ENCODE data around the gene ADAM12.

ADAM12 gene

DNA sequence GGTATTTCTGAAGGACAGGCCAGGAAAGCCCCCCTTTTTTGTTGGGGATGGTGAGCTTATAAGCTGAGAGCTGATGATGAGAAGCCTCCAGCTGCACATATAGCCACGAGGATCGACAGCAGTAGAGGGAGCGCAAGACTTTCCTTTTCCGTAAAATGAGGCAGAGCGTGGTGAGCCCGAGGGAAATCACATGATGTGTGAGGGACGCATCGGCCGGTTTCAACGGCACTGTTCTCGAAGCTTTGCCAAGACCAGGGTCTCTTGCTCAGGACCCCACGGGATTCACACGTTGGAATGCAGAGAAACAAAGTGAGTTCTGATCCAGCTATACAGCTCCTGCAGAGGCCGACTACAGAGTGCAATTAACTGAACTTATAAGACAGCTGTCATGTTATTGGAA is 55.7 kb downstream of the ADAM12 start:
- no peak overlapping the region for H2BK120ac ChIP-seq (ENCODE audit: insufficient read depth, low read length, poor library complexity)
- DNase-seq: no peak
- no peak overlapping the region for H2BK5ac ChIP-seq (ENCODE audit: low read depth, low read length, poor library complexity)
- H2AK5ac ChIP-seq (ENCODE audit: low read length): no peak overlapping the region
- no peak overlapping the region for H3K9ac ChIP-seq (ENCODE audit: low read length)
- no peaks in the 10 kb centered on the region for H3K36me3 ChIP-seq (ENCODE audit: control insufficient read depth in 1 of 2, insufficient read depth in 2 of 2, low read length in 2 of 2)
- H3K23ac ChIP-seq (ENCODE audit: low read length): no peak overlapping the region
- no peak overlapping the region for H3K4me2 ChIP-seq (ENCODE audit: low read length)
- no CpG with 5 or more reads among the region's 14 CpGs for WGBS (ENCODE audit: extremely low coverage, insufficient coverage, insufficient read length)
- no peak overlapping the region for H4K12ac ChIP-seq (ENCODE audit: low read depth, low read length)
- H2BK12ac ChIP-seq (ENCODE audit: low read length): no peak overlapping the region
- H4K8ac ChIP-seq (ENCODE audit: low read depth, low read length): no peak overlapping the region
- no peaks in the 10 kb centered on the region for H3K9me3 ChIP-seq (ENCODE audit: insufficient read depth, low read depth, low read length)
- H3K4me1 ChIP-seq (ENCODE audit: control insufficient read depth in 1 of 2, insufficient read depth in 2 of 2, low read length in 2 of 2): no peaks in the 10 kb centered on the region
- H3K18ac ChIP-seq (ENCODE audit: low read length): no peak overlapping the region
- no peak overlapping the region for H3K4ac ChIP-seq (ENCODE audit: low read depth, low read length)
- no peak overlapping the region for H2AFZ ChIP-seq (ENCODE audit: insufficient read depth, low read length, poor library complexity)
- H3K27me3 ChIP-seq (ENCODE audit: insufficient read depth, low read length): no peaks in the 10 kb centered on the region
- no peak overlapping the region for H3K27ac ChIP-seq (ENCODE audit: low read depth, low read length)
- no peaks in the 10 kb centered on the region for H3K79me2 ChIP-seq (ENCODE audit: control insufficient read depth, insufficient read depth, low read length, poor library complexity)
- H3K4me3 ChIP-seq (ENCODE audit: low read depth, low read length): no peak overlapping the region
- no peaks in the 10 kb centered on the region for H3K79me1 ChIP-seq (ENCODE audit: low read length)
- H3K14ac ChIP-seq (ENCODE audit: low read length): no peak overlapping the region
- H4K91ac ChIP-seq (ENCODE audit: low read depth, low read length): no peak overlapping the region

DNA sequence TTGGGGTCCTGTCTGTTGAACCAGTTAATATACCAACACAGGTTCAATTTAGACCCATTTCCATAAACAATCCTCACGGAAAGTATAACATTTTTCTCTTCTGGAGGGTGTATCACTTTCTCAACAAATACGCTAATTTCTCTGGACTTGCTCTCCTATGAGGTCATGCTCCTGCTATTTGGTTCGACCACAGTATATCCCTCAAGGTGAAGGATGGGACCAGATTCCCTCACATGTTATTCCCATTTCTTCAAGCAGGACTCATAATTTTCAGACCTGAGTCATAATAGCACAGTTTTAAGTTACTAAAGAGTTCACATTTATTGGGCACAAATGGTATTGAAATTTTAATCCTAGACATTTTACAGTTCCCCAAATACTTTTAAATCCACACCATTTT is 57.2 kb downstream of the ADAM12 start:
- no peak overlapping the region for H3K4me3 ChIP-seq (ENCODE audit: low read depth, low read length)
- no peak overlapping the region for H2AK5ac ChIP-seq (ENCODE audit: low read length)
- no peaks in the 10 kb centered on the region for H3K79me1 ChIP-seq (ENCODE audit: low read length)
- H3K9me3 ChIP-seq (ENCODE audit: insufficient read depth, low read depth, low read length): peaks cover 3% of the 10 kb centered on the region
- H2AFZ ChIP-seq (ENCODE audit: insufficient read depth, low read length, poor library complexity): no peak overlapping the region
- H3K36me3 ChIP-seq (ENCODE audit: control insufficient read depth in 1 of 2, insufficient read depth in 2 of 2, low read length in 2 of 2): no peaks in the 10 kb centered on the region
- H3K18ac ChIP-seq (ENCODE audit: low read length): no peak overlapping the region
- H4K8ac ChIP-seq (ENCODE audit: low read depth, low read length): no peak overlapping the region
- DNase-seq: peak in 1 of 2 donors; percentile 60
- no peak overlapping the region for H2BK120ac ChIP-seq (ENCODE audit: insufficient read depth, low read length, poor library complexity)
- H3K4ac ChIP-seq (ENCODE audit: low read depth, low read length): no peak overlapping the region
- no peak overlapping the region for H2BK12ac ChIP-seq (ENCODE audit: low read length)
- no peak overlapping the region for H3K4me2 ChIP-seq (ENCODE audit: low read length)
- no peak overlapping the region for H3K9ac ChIP-seq (ENCODE audit: low read length)
- WGBS (ENCODE audit: extremely low coverage, insufficient coverage, insufficient read length): no CpG with 5 or more reads among the region's 3 CpGs
- H3K79me2 ChIP-seq (ENCODE audit: control insufficient read depth, insufficient read depth, low read length, poor library complexity): no peaks in the 10 kb centered on the region
- H2BK5ac ChIP-seq (ENCODE audit: low read depth, low read length, poor library complexity): no peak overlapping the region
- H3K4me1 ChIP-seq (ENCODE audit: control insufficient read depth in 1 of 2, insufficient read depth in 2 of 2, low read length in 2 of 2): no peaks in the 10 kb centered on the region
- H3K27ac ChIP-seq (ENCODE audit: low read depth, low read length): no peak overlapping the region
- no peak overlapping the region for H3K14ac ChIP-seq (ENCODE audit: low read length)
- no peak overlapping the region for H4K91ac ChIP-seq (ENCODE audit: low read depth, low read length)
- no peaks in the 10 kb centered on the region for H3K27me3 ChIP-seq (ENCODE audit: insufficient read depth, low read length)
- H3K23ac ChIP-seq (ENCODE audit: low read length): no peak overlapping the region
- H4K12ac ChIP-seq (ENCODE audit: low read depth, low read length): no peak overlapping the region

DNA sequence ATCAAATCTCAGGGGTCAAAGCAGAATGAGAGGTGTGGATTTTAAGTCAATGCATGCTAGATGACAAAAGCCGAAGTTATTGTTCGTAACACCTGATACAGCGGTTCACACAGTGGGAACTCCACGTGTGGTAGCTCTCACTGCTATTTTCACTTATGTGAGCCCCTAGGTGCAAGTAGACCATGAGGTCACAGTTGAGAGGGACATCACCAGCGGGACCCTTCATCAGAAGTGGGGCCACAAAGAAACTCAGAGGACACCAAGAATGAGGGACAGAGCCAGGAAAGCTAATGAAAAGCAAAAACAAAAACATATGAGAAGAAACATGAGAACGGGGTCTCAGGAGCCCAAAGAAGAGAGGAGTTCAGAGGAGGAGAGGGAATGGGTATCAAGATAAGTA is 63.5 kb downstream of the ADAM12 start:
- H3K4me3 ChIP-seq (ENCODE audit: low read depth, low read length): no peak overlapping the region
- WGBS (ENCODE audit: extremely low coverage, insufficient coverage, insufficient read length): no CpG with 5 or more reads among the region's 6 CpGs
- H3K18ac ChIP-seq (ENCODE audit: low read length): no peak overlapping the region
- no peak overlapping the region for H2AK5ac ChIP-seq (ENCODE audit: low read length)
- no peak overlapping the region for H4K91ac ChIP-seq (ENCODE audit: low read depth, low read length)
- H3K23ac ChIP-seq (ENCODE audit: low read length): no peak overlapping the region
- no peaks in the 10 kb centered on the region for H3K27me3 ChIP-seq (ENCODE audit: insufficient read depth, low read length)
- no peak overlapping the region for H3K27ac ChIP-seq (ENCODE audit: low read depth, low read length)
- no peaks in the 10 kb centered on the region for H3K36me3 ChIP-seq (ENCODE audit: control insufficient read depth in 1 of 2, insufficient read depth in 2 of 2, low read length in 2 of 2)
- H4K8ac ChIP-seq (ENCODE audit: low read depth, low read length): no peak overlapping the region
- no peak overlapping the region for H2AFZ ChIP-seq (ENCODE audit: insufficient read depth, low read length, poor library complexity)
- H3K4ac ChIP-seq (ENCODE audit: low read depth, low read length): no peak overlapping the region
- H3K4me1 ChIP-seq (ENCODE audit: control insufficient read depth in 1 of 2, insufficient read depth in 2 of 2, low read length in 2 of 2): peaks cover 4 to 7% of the 10 kb centered on the region in 2 experiments
- H2BK12ac ChIP-seq (ENCODE audit: low read length): no peak overlapping the region
- H2BK5ac ChIP-seq (ENCODE audit: low read depth, low read length, poor library complexity): no peak overlapping the region
- no peaks in the 10 kb centered on the region for H3K79me2 ChIP-seq (ENCODE audit: control insufficient read depth, insufficient read depth, low read length, poor library complexity)
- H3K9me3 ChIP-seq (ENCODE audit: insufficient read depth, low read depth, low read length): peaks cover 6% of the 10 kb centered on the region
- peaks cover 2% of the 10 kb centered on the region for H3K79me1 ChIP-seq (ENCODE audit: low read length)
- H2BK120ac ChIP-seq (ENCODE audit: insufficient read depth, low read length, poor library complexity): no peak overlapping the region
- no peak overlapping the region for H3K14ac ChIP-seq (ENCODE audit: low read length)
- no peak overlapping the region for H3K4me2 ChIP-seq (ENCODE audit: low read length)
- no peak for DNase-seq
- no peak overlapping the region for H4K12ac ChIP-seq (ENCODE audit: low read depth, low read length)
- no peak overlapping the region for H3K9ac ChIP-seq (ENCODE audit: low read length)

- Histone ChIP-seq H3K79me1 (ENCODE audit: low read length) (peaks cover 2% of the 10 kb centered on the region), H3K23ac (ENCODE audit: low read length) (no peak overlapping the region), H3K27ac (ENCODE audit: low read depth, low read length) (peak overlapping the region; percentile 33), H3K4ac (ENCODE audit: low read depth, low read length) (no peak overlapping the region), H2BK12ac (ENCODE audit: low read length) (no peak overlapping the region), H3K79me2 (ENCODE audit: control insufficient read depth, insufficient read depth, low read length, poor library complexity) (no peaks in the 10 kb centered on the region), H2AK5ac (ENCODE audit: low read length) (no peak overlapping the region), H2AFZ (ENCODE audit: insufficient read depth, low read length, poor library complexity) (no peak overlapping the region), H4K8ac (ENCODE audit: low read depth, low read length) (no peak overlapping the region), H4K12ac (ENCODE audit: low read depth, low read length) (no peak overlapping the region), H3K9me3 (ENCODE audit: insufficient read depth, low read depth, low read length) (peaks cover 4% of the 10 kb centered on the region), H3K27me3 (ENCODE audit: insufficient read depth, low read length) (no peaks in the 10 kb centered on the region), H3K36me3 (ENCODE audit: control insufficient read depth in 1 of 2, insufficient read depth in 2 of 2, low read length in 2 of 2) (no peaks in the 10 kb centered on the region), H2BK5ac (ENCODE audit: low read depth, low read length, poor library complexity) (no peak overlapping the region), H4K91ac (ENCODE audit: low read depth, low read length) (no peak overlapping the region), H3K4me3 (ENCODE audit: low read depth, low read length) (no peak overlapping the region), H3K9ac (ENCODE audit: low read length) (no peak overlapping the region), H3K18ac (ENCODE audit: low read length) (no peak overlapping the region), H3K4me2 (ENCODE audit: low read length) (no peak overlapping the region), H3K14ac (ENCODE audit: low read length) (no peak overlapping the region), H3K4me1 (ENCODE audit: control insufficient read depth in 1 of 2, insufficient read depth in 2 of 2, low read length in 2 of 2) (peaks cover 4 to 7% of the 10 kb centered on the region in 2 experiments), H2BK120ac (ENCODE audit: insufficient read depth, low read length, poor library complexity) (no peak overlapping the region)
- no peak for DNase-seq
- WGBS (ENCODE audit: extremely low coverage, insufficient coverage, insufficient read length): no CpG with 5 or more reads among the region's 5 CpGs
Measured at GRCh38 chr10:126321440-126321839, 66.8 kb downstream of the ADAM12 start.

Measured in trophoblast cell (in vitro differentiated cells and primary cell).